Effector CD8-positive, alpha-beta T cell (primary cell): ENCODE results near the gene MST1R.
"Not testable (repeated sequence)": the region's sequence is repeated elsewhere in the genome, so short reads cannot be mapped to it uniquely, and the experiment has no call there.

Experiments
- DNase-seq: peaks from one replicate; lab custom pipeline; 2025; lab: John Stamatoyannopoulos, UW

The MST1R gene

GRCh38 chr3:49911611-49912010, 7.9 kb upstream of the MST1R start:
- no peak for DNase-seq

- DNase-seq, result no peak
Observed at GRCh38 chr3:49911124-49911420, 7.4 kb upstream of the MST1R start.

GRCh38 chr3:49910409-49911123, 6.9 kb upstream of the MST1R start:
- no peak for DNase-seq

GRCh38 chr3:49908373-49909199, 4.9 kb upstream of the MST1R start:
- DNase-seq, result no peak

- DNase-seq, result peak; percentile 11
Observed at GRCh38 chr3:49906073-49906743, 2.5 kb upstream of the MST1R start.

- DNase-seq, result not testable (repeated sequence)
Observed at GRCh38 chr3:49904448-49904847, 775 bp upstream of the MST1R start.

GRCh38 chr3:49902511-49903345, 945 bp downstream of the MST1R start:
- DNase-seq, result no peak

- no peak for DNase-seq
Observed at GRCh38 chr3:49901366-49902339, 2.0 kb downstream of the MST1R start.

- DNase-seq, result no peak
Observed at GRCh38 chr3:49900491-49901153, 3.1 kb downstream of the MST1R start.

- DNase-seq, result no peak
Observed at GRCh38 chr3:49899815-49900214, 3.9 kb downstream of the MST1R start.

GRCh38 chr3:49898991-49899390, 4.7 kb downstream of the MST1R start:
- DNase-seq, result no peak

- no peak for DNase-seq
Observed at GRCh38 chr3:49896345-49896744, 7.3 kb downstream of the MST1R start.

GRCh38 chr3:49895791-49896190, 7.9 kb downstream of the MST1R start:
- DNase-seq, result no peak

- no peak for DNase-seq
Observed at GRCh38 chr3:49889296-49889695, 14.4 kb downstream of the MST1R start.

GRCh38 chr3:49886922-49887265, 16.8 kb downstream of the MST1R start:
- no peak for DNase-seq

- no peak for DNase-seq
Observed at GRCh38 chr3:49883998-49884397, 19.7 kb downstream of the MST1R start.

- no peak for DNase-seq
Observed at GRCh38 chr3:49882166-49882565, 21.5 kb downstream of the MST1R start.

GRCh38 chr3:49880581-49881315, 22.9 kb downstream of the MST1R start:
- no peak for DNase-seq

GRCh38 chr3:49879721-49880120, 24.0 kb downstream of the MST1R start:
- no peak for DNase-seq

- no peak for DNase-seq
Observed at GRCh38 chr3:49878686-49879085, 25.0 kb downstream of the MST1R start.
